ENCODE results near the gene NKX1-2.

DNA sequence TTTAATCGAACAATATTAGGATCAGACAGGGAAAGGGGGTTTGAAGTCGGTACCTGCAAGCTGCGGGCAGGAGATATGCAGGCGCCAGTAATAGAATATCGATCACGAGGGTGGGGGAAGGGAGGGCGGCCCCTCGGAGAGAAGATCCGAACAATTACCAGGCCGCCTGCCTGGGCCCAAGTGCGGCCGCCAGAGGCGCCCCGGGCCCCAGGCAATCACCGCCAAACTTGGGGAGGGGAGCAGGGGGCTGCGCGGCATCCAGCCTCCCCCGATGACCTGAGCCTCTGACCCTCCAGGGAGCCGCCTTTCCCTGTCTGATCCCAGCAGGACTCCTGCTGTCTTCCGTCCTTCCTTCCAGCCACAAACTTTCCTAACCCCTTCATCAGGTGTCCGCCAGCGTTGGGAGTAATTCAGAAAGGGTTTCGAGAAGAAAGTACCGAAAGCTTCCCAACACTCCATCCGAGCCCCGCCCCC lies 1.1 kb downstream of the NKX1-2 start:
- TF ChIP-seq, protein P1, sequence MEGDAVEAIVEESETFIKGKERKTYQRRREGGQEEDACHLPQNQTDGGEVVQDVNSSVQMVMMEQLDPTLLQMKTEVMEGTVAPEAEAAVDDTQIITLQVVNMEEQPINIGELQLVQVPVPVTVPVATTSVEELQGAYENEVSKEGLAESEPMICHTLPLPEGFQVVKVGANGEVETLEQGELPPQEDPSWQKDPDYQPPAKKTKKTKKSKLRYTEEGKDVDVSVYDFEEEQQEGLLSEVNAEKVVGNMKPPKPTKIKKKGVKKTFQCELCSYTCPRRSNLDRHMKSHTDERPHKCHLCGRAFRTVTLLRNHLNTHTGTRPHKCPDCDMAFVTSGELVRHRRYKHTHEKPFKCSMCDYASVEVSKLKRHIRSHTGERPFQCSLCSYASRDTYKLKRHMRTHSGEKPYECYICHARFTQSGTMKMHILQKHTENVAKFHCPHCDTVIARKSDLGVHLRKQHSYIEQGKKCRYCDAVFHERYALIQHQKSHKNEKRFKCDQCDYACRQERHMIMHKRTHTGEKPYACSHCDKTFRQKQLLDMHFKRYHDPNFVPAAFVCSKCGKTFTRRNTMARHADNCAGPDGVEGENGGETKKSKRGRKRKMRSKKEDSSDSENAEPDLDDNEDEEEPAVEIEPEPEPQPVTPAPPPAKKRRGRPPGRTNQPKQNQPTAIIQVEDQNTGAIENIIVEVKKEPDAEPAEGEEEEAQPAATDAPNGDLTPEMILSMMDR (conservative IDR thresholded peaks at IDR 0.05; ENCODE audit: low read depth, low read length), result no peak
- no peak for TF ChIP-seq EZH2 (IDR thresholded peaks at IDR 0.05; ENCODE audit: low read length, unreplicated experiment)
